Measurements from ENCODE around the gene OAS1. TPM values are rescaled to one million over a fixed set of nuclear protein-coding genes. Genes with fewer than 3 reads are reported as not detected.
A peak's percentile ranks its signal among the peaks of the same experiment; 100 is the strongest.
"Not testable (repeated sequence)": the region's sequence is repeated elsewhere in the genome, so short reads cannot be mapped to it uniquely, and the experiment has no call there.

Gene OAS1
- total RNA-seq, 4 donors from 2014 or later: 32.1 to 115 (median 50.8) TPM

DNA sequence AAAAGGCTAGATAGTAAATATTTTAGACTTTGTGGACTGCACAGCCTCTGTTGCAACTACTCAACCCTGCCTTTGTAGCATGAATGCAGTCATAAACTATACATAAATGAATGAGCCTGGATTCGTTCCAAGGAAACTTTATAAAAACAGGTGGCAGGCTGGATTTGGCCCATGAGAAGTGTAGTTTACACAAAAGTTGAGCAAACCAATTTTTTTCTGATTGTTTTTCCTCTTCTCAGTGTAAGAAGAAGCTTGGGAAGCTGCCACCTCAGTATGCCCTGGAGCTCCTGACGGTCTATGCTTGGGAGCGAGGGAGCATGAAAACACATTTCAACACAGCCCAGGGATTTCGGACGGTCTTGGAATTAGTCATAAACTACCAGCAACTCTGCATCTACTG is 9.5 kb downstream of the OAS1 start:
- DNase-seq: no peak
- WGBS, 2 donors: 41 to 57% methylated on average over 5 of the region's 5 CpGs
- no peak for TF ChIP-seq POLR2A (IDR thresholded peaks at IDR 0.05)
- TF ChIP-seq, protein P1, sequence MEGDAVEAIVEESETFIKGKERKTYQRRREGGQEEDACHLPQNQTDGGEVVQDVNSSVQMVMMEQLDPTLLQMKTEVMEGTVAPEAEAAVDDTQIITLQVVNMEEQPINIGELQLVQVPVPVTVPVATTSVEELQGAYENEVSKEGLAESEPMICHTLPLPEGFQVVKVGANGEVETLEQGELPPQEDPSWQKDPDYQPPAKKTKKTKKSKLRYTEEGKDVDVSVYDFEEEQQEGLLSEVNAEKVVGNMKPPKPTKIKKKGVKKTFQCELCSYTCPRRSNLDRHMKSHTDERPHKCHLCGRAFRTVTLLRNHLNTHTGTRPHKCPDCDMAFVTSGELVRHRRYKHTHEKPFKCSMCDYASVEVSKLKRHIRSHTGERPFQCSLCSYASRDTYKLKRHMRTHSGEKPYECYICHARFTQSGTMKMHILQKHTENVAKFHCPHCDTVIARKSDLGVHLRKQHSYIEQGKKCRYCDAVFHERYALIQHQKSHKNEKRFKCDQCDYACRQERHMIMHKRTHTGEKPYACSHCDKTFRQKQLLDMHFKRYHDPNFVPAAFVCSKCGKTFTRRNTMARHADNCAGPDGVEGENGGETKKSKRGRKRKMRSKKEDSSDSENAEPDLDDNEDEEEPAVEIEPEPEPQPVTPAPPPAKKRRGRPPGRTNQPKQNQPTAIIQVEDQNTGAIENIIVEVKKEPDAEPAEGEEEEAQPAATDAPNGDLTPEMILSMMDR (IDR thresholded peaks at IDR 0.05): no peak
- no peaks in the 10 kb centered on the region for H3K27me3 ChIP-seq
- peak overlapping the region; percentile 44 to 74 (median 66) for H3K27ac ChIP-seq
- H3K4me3 ChIP-seq: no peak overlapping the region
- H3K36me3 ChIP-seq: peaks cover 0 to 78% (median 20%) of the 10 kb centered on the region in 3 donors
- intact Hi-C loops (cut with DNase I): no loop called here
- peaks cover 0 to 23% (median 0%) of the 10 kb centered on the region in 3 donors for H3K9me3 ChIP-seq
- H3K4me1 ChIP-seq: peaks cover 0 to 22% (median 4%) of the 10 kb centered on the region in 3 donors

DNA sequence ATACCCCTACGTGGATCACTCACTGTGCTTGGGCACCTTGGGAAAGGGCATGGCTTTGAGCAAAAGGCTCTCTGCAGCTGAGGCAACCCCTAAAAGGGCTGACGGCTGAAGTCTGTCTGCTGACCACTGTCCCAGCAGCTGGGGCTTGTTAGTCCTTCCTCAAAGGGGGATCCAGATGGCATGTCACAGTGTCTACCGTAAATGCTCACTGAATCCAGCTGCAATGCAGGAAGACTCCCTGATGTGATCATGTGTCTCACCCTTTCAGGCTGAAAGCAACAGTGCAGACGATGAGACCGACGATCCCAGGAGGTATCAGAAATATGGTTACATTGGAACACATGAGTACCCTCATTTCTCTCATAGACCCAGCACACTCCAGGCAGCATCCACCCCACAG is 12.4 kb downstream of the OAS1 start:
- 85 to 87% methylated on average over 2 to 5 of the region's 6 CpGs for WGBS, 2 donors
- H3K36me3 ChIP-seq: peaks cover 0 to 62% (median 16%) of the 10 kb centered on the region in 3 donors
- intact Hi-C loops (cut with DNase I): no loop called here
- peaks cover 0 to 22% (median 4%) of the 10 kb centered on the region in 3 donors for H3K4me1 ChIP-seq
- H3K27ac ChIP-seq: no peak overlapping the region
- no peak for TF ChIP-seq POLR2A (IDR thresholded peaks at IDR 0.05)
- TF ChIP-seq, protein P1 (IDR thresholded peaks at IDR 0.05): no peak
- H3K9me3 ChIP-seq: no peaks in the 10 kb centered on the region
- no peaks in the 10 kb centered on the region for H3K27me3 ChIP-seq
- no peak overlapping the region for H3K4me3 ChIP-seq
- no peak for DNase-seq

DNA sequence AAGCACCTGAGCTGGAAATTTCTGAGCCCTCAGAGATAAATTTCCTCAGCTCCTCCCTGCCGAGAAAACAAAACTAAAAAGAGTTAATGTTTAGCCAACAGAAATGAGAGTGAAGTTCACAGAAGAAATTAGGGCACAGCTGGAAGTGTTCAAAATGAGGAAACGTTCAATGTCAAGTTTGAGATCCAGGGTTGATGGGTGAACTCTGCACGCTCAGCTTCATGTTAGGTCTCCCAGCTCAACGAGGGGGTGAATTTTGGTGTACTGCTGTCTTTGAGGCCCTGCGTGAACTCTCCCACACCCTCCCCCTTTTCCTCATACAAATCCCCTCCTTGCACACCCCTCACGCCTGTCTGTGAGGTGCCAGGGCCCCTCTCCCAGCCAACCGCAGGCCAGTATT is 18.2 kb downstream of the OAS1 start:
- Histone ChIP-seq H3K27me3 (no peaks in the 10 kb centered on the region), H3K27ac (peak overlapping the region in 2 of 4 donors; percentile 11 to 31), H3K36me3 (peaks cover 0 to 23% (median 0%) of the 10 kb centered on the region in 3 donors), H3K4me1 (peaks cover 0 to 15% (median 2%) of the 10 kb centered on the region in 3 donors), H3K4me3 (no peak overlapping the region), H3K9me3 (no peaks in the 10 kb centered on the region)
- DNase-seq: no peak
- intact Hi-C loops (cut with DNase I): no loop called here
- no peak for TF ChIP-seq POLR2A (IDR thresholded peaks at IDR 0.05)
- TF ChIP-seq, protein P1 (IDR thresholded peaks at IDR 0.05): no peak
- WGBS, 2 donors: 49 to 55% methylated on average over 7 of the region's 7 CpGs

DNA sequence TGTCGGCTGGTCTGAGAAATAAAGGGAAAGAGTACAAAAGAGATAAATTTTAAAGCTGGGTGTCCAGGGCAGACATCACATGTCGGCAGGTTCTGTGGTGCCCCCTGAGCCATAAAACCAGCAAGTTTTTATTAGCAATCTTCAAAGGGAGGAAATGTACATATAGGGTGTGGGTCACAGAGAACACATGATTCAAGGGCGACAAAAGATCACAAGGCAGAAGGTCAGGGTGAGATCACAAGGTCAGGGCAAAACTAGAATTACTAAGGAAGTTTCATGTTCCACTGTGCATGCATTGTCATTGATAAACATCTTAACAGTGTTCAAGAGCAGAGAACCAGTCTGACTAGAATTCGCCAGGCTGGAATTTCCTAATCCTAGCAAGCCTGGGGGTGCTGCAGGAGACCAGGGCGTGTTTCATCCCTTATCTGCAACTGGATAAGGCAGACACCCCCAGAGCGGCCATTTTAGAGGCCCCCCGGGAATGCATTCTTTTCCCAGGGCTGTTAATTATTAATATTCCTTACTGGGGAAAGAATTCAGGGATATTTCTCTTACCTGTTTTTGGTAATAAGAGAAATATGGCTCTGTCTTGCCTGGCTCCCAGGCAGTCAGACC is 19.8 kb downstream of the OAS1 start:
- 39 to 53% methylated on average over 7 of the region's 7 CpGs for WGBS, 2 donors
- H3K9me3 ChIP-seq; intact Hi-C loops (cut with DNase I); H3K36me3 ChIP-seq; H3K4me3 ChIP-seq; H3K27me3 ChIP-seq; DNase-seq: not testable (repeated sequence)
- peaks cover 0 to 15% (median 2%) of the 10 kb centered on the region in 3 donors for H3K4me1 ChIP-seq
- peak overlapping the region in 3 of 4 donors; percentile 28 to 55 (median 45) for H3K27ac ChIP-seq

DNA sequence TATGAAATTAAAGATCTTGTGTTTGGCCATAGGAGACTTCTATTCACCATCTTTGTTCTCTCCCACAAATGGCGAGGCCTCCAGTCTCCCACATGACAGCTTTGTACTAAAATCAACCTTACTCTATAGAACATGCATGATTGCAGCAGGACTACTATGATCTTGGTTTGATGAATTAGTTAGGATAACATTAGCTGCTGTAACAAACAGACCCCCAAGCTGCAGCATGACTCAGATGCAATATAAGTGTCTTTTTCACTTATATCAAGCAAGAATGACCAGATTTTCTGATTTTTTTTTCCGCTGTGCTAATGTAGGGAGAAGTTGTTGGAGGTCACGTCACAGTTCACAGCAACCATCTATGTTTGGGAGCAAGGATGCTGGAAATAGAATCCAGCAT is 20.7 kb downstream of the OAS1 start:
- Histone ChIP-seq H3K9me3 (no peaks in the 10 kb centered on the region), H3K27me3 (no peaks in the 10 kb centered on the region), H3K4me1 (peaks cover 0 to 16% (median 2%) of the 10 kb centered on the region in 3 donors), H3K4me3 (no peak overlapping the region), H3K36me3 (no peaks in the 10 kb centered on the region), H3K27ac (no peak overlapping the region)
- no peak for TF ChIP-seq POLR2A (IDR thresholded peaks at IDR 0.05)
- TF ChIP-seq, protein P1 (IDR thresholded peaks at IDR 0.05): no peak
- no peak for DNase-seq
- intact Hi-C loops (cut with DNase I): no loop called here
- 76 to 87% methylated on average over 3 of the region's 3 CpGs for WGBS, 2 donors

All from esophagus squamous epithelium (tissue), 5 donors.